ENCODE results near the gene WWOX. TPM values are rescaled to one million over a fixed set of nuclear protein-coding genes. Genes with fewer than 3 reads are reported as not detected.

The WWOX gene
- total RNA-seq, 1 donor from 2014 or later: 28.2 TPM

- H3K9me3 Mint-ChIP-seq: no peaks in the 10 kb centered on the region
- no peak overlapping the region for H3K4me3 Mint-ChIP-seq
- no peak overlapping the region for H3K27ac Mint-ChIP-seq
- no peak for DNase-seq (ENCODE audit: extremely low spot score, unreplicated experiment)
- no peaks in the 10 kb centered on the region for H3K27me3 Mint-ChIP-seq
- H3K4me1 Mint-ChIP-seq (ENCODE audit: unreplicated experiment): peaks cover 5% of the 10 kb centered on the region
- H3K36me3 Mint-ChIP-seq: no peaks in the 10 kb centered on the region
- TF ChIP-seq, protein P1, sequence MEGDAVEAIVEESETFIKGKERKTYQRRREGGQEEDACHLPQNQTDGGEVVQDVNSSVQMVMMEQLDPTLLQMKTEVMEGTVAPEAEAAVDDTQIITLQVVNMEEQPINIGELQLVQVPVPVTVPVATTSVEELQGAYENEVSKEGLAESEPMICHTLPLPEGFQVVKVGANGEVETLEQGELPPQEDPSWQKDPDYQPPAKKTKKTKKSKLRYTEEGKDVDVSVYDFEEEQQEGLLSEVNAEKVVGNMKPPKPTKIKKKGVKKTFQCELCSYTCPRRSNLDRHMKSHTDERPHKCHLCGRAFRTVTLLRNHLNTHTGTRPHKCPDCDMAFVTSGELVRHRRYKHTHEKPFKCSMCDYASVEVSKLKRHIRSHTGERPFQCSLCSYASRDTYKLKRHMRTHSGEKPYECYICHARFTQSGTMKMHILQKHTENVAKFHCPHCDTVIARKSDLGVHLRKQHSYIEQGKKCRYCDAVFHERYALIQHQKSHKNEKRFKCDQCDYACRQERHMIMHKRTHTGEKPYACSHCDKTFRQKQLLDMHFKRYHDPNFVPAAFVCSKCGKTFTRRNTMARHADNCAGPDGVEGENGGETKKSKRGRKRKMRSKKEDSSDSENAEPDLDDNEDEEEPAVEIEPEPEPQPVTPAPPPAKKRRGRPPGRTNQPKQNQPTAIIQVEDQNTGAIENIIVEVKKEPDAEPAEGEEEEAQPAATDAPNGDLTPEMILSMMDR (conservative IDR thresholded peaks at IDR 0.05): no peak
These were observed 639.1 kb downstream of the WWOX start for GRCh38 chr16:78738557-78738956.

GRCh38 chr16:78740269-78740668 lies 640.8 kb downstream of the WWOX start:
- Mint-ChIP-seq H3K27ac (no peak overlapping the region), H3K4me3 (no peak overlapping the region), H3K27me3 (no peaks in the 10 kb centered on the region), H3K9me3 (no peaks in the 10 kb centered on the region), H3K4me1 (ENCODE audit: unreplicated experiment) (peaks cover 11% of the 10 kb centered on the region), H3K36me3 (no peaks in the 10 kb centered on the region)
- no peak for DNase-seq (ENCODE audit: extremely low spot score, unreplicated experiment)
- TF ChIP-seq, protein P1 (conservative IDR thresholded peaks at IDR 0.05): no peak

DNA sequence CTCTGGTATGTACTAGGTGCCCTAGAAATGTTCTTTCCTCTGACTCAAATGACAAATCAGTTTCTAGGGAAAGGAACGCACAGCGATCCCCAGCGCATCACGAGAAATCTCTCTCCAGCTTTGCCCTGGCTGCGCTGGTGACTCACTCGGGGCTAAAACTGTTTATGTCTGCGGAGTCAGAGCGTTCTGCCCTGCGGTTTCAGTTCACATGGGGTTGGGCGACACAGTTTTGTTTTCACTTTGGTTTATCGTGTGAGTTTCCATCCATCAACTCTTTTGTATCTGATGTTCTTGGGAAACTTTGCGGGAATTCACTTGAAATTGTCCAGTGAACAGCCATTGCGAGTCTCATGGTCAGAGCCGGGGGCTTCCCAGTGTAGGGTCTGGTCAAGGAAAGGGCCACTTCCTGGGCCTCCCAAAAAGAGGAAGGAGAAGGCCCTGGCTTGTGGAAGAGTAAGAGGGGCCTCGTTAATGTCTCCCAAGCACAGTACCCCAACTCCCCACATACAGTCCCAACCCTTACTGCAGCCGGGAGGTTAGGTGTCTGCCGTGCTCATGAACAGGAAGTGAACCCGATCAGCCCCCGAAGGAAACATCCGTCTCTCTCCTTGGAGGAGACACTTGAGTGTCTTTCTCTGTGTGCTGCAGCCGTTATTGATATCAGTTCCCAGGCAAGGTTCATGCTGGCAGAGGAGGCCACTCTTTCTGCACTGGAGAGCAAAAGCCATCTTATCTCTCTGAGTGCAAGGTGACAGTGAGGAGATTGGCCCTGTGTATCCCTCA lies 643.2 kb downstream of the WWOX start:
- H3K9me3 Mint-ChIP-seq: peaks cover 5% of the 10 kb centered on the region
- H3K4me3 Mint-ChIP-seq: no peak overlapping the region
- no peaks in the 10 kb centered on the region for H3K36me3 Mint-ChIP-seq
- no peaks in the 10 kb centered on the region for H3K27me3 Mint-ChIP-seq
- TF ChIP-seq, protein P1 (conservative IDR thresholded peaks at IDR 0.05): no peak
- peaks cover 18% of the 10 kb centered on the region for H3K4me1 Mint-ChIP-seq (ENCODE audit: unreplicated experiment)
- H3K27ac Mint-ChIP-seq: no peak overlapping the region
- no peak for DNase-seq (ENCODE audit: extremely low spot score, unreplicated experiment)

DNA sequence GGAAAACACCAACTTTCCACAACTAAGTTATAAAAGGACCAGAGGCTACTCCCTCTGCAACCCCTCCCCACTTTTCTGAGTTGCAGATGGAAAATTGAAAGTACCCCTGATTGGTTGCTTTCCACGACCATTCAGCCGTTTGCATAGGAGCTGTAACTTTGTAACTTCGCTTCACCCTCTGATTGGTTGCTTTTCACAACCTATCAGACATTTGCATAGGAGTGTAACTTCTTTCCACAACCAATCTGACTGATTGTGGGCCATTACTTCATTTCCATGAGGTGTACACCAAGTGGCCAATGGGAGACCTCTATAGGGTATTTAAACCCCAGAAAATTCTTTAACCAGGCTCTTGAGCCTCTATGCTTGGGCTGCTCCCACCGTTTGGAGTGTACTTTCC lies 644.1 kb downstream of the WWOX start:
- Mint-ChIP-seq H3K9me3 (peaks cover 5% of the 10 kb centered on the region), H3K27ac (no peak overlapping the region), H3K4me1 (ENCODE audit: unreplicated experiment) (peaks cover 27% of the 10 kb centered on the region), H3K4me3 (no peak overlapping the region), H3K27me3 (no peaks in the 10 kb centered on the region), H3K36me3 (no peaks in the 10 kb centered on the region)
- DNase-seq (ENCODE audit: extremely low spot score, unreplicated experiment): no peak
- TF ChIP-seq, protein P1 (conservative IDR thresholded peaks at IDR 0.05): no peak

DNA sequence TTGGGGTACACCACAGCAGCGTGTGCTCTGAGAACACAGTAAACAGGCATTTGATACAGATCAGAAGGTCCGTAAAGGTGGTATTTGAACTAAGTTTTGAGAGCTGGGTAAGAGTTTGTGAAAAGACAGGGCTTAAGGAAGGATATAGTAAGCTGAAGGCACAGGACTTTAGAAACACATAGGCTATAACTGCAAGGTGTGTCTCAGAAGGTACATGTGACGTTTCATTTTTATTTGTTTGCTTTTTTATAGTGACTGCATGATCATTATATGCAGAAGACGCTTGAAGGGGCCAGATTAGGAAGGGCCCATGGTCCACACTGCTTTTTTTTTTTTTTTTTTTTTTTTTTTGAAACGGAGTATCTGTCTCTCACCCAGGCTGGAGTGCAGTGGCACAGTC lies 644.6 kb downstream of the WWOX start:
- Mint-ChIP-seq H3K27ac (no peak overlapping the region), H3K4me1 (ENCODE audit: unreplicated experiment) (peaks cover 32% of the 10 kb centered on the region), H3K4me3 (no peak overlapping the region), H3K9me3 (peaks cover 5% of the 10 kb centered on the region), H3K36me3 (no peaks in the 10 kb centered on the region), H3K27me3 (no peaks in the 10 kb centered on the region)
- TF ChIP-seq, protein P1 (conservative IDR thresholded peaks at IDR 0.05): no peak
- no peak for DNase-seq (ENCODE audit: extremely low spot score, unreplicated experiment)
